Stimulated activated CD4-positive, alpha-beta T cell treated with anti-CD3 and anti-CD28 coated beads, Interleukin-4, amount 100 ng/mL, for 4 hours (primary cell): ENCODE measurements around the gene CT45A2.
"Not testable (repeated sequence)": the region's sequence is repeated elsewhere in the genome, so short reads cannot be mapped to it uniquely, and the experiment has no call there.

Source experiments
- DNase-seq, 2 experiments: peaks; one replicate each; pipeline ENCODE4 v3.0.0-alpha.2; 2020

The CT45A2 gene, protein sequence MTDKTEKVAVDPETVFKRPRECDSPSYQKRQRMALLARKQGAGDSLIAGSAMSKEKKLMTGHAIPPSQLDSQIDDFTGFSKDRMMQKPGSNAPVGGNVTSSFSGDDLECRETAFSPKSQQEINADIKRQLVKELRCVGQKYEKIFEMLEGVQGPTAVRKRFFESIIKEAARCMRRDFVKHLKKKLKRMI

DNA sequence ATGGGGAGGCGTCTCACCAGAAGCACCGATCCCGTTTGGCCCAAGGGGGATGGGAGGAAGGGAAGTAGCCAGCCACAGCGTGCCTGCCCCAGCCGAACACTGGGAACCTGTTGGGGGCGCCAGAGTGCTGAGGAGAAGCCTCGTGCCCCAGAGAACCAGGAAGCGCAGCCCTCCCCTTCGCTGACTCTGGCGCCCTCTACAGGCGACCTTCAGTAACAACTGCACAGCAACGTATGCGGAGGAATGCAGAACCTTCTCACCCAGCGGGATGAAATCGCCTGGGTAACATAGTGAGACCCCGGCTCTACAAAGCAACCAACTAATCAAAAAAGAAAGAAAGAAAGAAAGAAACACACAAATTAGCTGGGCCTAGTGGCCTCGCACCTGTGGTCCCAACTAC, at the start of gene CT45A2:
TSS of gene CT45A2 (minus strand) at position 101 of the 400 bp plus-strand sequence. CDS start 3,747 bp downstream, outside the sequence.
- DNase-seq: not testable (repeated sequence)

DNA sequence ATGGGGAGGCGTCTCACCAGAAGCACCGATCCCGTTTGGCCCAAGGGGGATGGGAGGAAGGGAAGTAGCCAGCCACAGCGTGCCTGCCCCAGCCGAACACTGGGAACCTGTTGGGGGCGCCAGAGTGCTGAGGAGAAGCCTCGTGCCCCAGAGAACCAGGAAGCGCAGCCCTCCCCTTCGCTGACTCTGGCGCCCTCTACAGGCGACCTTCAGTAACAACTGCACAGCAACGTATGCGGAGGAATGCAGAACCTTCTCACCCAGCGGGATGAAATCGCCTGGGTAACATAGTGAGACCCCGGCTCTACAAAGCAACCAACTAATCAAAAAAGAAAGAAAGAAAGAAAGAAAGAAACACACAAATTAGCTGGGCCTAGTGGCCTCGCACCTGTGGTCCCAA, 34.6 kb upstream of the CT45A2 start, which contains the start of gene CT45A8:
TSS of gene CT45A8 (minus strand) at position 101 of the 400 bp plus-strand sequence. CDS start 3,755 bp downstream, outside the sequence.
- not testable (repeated sequence) for DNase-seq

DNA sequence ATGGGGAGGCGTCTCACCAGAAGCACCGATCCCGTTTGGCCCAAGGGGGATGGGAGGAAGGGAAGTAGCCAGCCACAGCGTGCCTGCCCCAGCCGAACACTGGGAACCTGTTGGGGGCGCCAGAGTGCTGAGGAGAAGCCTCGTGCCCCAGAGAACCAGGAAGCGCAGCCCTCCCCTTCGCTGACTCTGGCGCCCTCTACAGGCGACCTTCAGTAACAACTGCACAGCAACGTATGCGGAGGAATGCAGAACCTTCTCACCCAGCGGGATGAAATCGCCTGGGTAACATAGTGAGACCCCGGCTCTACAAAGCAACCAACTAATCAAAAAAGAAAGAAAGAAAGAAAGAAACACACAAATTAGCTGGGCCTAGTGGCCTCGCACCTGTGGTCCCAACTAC, 17.4 kb upstream of the CT45A2 start, which contains the start of gene CT45A7:
TSS of gene CT45A7 (minus strand) at position 101 of the 400 bp plus-strand sequence. CDS start 3,747 bp downstream, outside the sequence.
- DNase-seq: not testable (repeated sequence)

DNA sequence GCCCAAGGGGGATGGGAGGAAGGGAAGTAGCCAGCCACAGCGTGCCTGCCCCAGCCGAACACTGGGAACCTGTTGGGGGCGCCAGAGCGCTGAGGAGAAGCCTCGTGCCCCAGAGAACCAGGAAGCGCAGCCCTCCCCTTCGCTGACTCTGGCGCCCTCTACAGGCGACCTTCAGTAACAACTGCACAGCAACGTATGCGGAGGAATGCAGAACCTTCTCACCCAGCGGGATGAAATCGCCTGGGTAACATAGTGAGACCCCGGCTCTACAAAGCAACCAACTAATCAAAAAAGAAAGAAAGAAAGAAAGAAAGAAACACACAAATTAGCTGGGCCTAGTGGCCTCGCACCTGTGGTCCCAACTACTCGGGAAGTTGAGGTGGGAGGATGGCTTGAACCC, 17.1 kb downstream of the CT45A2 start, which contains the start of gene CT45A6:
TSS of gene CT45A6 (minus strand) at position 101 of the 400 bp plus-strand sequence. CDS start 3,794 bp downstream, outside the sequence.
- not testable (repeated sequence) for DNase-seq

DNA sequence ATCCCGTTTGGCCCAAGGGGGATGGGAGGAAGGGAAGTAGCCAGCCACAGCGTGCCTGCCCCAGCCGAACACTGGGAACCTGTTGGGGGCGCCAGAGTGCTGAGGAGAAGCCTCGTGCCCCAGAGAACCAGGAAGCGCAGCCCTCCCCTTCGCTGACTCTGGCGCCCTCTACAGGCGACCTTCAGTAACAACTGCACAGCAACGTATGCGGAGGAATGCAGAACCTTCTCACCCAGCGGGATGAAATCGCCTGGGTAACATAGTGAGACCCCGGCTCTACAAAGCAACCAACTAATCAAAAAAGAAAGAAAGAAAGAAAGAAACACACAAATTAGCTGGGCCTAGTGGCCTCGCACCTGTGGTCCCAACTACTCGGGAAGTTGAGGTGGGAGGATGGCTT, 34.4 kb downstream of the CT45A2 start, which contains the start of gene CT45A5:
TSS of gene CT45A5 (minus strand) at position 101 of the 400 bp plus-strand sequence. CDS start 3,774 bp downstream, outside the sequence.
- DNase-seq: not testable (repeated sequence)

DNA sequence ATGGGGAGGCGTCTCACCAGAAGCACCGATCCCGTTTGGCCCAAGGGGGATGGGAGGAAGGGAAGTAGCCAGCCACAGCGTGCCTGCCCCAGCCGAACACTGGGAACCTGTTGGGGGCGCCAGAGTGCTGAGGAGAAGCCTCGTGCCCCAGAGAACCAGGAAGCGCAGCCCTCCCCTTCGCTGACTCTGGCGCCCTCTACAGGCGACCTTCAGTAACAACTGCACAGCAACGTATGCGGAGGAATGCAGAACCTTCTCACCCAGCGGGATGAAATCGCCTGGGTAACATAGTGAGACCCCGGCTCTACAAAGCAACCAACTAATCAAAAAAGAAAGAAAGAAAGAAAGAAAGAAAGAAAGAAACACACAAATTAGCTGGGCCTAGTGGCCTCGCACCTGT, 51.7 kb downstream of the CT45A2 start, which contains the start of gene CT45A3:
TSS of gene CT45A3 (minus strand) at position 101 of the 400 bp plus-strand sequence. CDS start 3,747 bp downstream, outside the sequence.
- DNase-seq: not testable (repeated sequence)
